Measurements from ENCODE around the gene HTRA3. TPM values are rescaled to one million over a fixed set of nuclear protein-coding genes. Genes with fewer than 3 reads are reported as not detected.
A peak's percentile ranks its signal among the peaks of the same experiment; 100 is the strongest.

The HTRA3 gene
- total RNA-seq, 2 donors from 2014 or later: 6.0 to 18.9 TPM

- H3K4me3 ChIP-seq: no peak overlapping the region
- no peak overlapping the region for H3K27ac ChIP-seq
- H3K9me3 ChIP-seq: no peaks in the 10 kb centered on the region
- TF ChIP-seq POLR2AphosphoS5 (IDR thresholded peaks at IDR 0.05): no peak
- TF ChIP-seq POLR2A (IDR thresholded peaks at IDR 0.05): no peak
- TF ChIP-seq CTCF (IDR thresholded peaks at IDR 0.05): no peak
- H3K27me3 ChIP-seq (replicated peaks; ENCODE audit: insufficient read depth): no peaks in the 10 kb centered on the region
- H3K4me1 ChIP-seq (replicated peaks): no peaks in the 10 kb centered on the region
- intact Hi-C loops (cut with DNase I): no loop called here
- H3K36me3 ChIP-seq: no peaks in the 10 kb centered on the region
- DNase-seq (ENCODE audit: low spot score): no peak
Observed at GRCh38 chr4:8312976-8313375, 43.4 kb downstream of the HTRA3 start.

GRCh38 chr4:8314691-8315255 lies 45.2 kb downstream of the HTRA3 start:
- H3K27me3 ChIP-seq (replicated peaks; ENCODE audit: insufficient read depth): no peaks in the 10 kb centered on the region
- H3K27ac ChIP-seq: no peak overlapping the region
- no peak for DNase-seq (ENCODE audit: low spot score)
- H3K4me3 ChIP-seq: no peak overlapping the region
- 79% methylated on average over 5 of the region's 5 CpGs for WGBS
- no peaks in the 10 kb centered on the region for H3K9me3 ChIP-seq
- intact Hi-C loops (cut with DNase I): loop anchor here (5.0 kb wide), 2 partner anchors 37 to 78 kb away; no protein-coding TSS in a partner anchor
- no peaks in the 10 kb centered on the region for H3K4me1 ChIP-seq (replicated peaks)
- TF ChIP-seq CTCF (IDR thresholded peaks at IDR 0.05) (no peak), POLR2AphosphoS5 (IDR thresholded peaks at IDR 0.05) (no peak), POLR2A (IDR thresholded peaks at IDR 0.05) (no peak)
- H3K36me3 ChIP-seq: no peaks in the 10 kb centered on the region

GRCh38 chr4:8315435-8316250 lies 46.1 kb downstream of the HTRA3 start:
- intact Hi-C loops (cut with DNase I): loop anchor here (5.0 kb wide), 2 partner anchors 38 to 77 kb away; no protein-coding TSS in a partner anchor
- H3K4me3 ChIP-seq: no peak overlapping the region
- no peaks in the 10 kb centered on the region for H3K36me3 ChIP-seq
- 24% methylated on average over 21 of the region's 21 CpGs for WGBS
- H3K4me1 ChIP-seq (replicated peaks): no peaks in the 10 kb centered on the region
- H3K27ac ChIP-seq: peak overlapping the region; percentile 5 to 13
- peak; percentile 51 for DNase-seq (ENCODE audit: low spot score)
- no peaks in the 10 kb centered on the region for H3K27me3 ChIP-seq (replicated peaks; ENCODE audit: insufficient read depth)
- no peak for TF ChIP-seq POLR2A (IDR thresholded peaks at IDR 0.05)
- TF ChIP-seq POLR2AphosphoS5 (IDR thresholded peaks at IDR 0.05): peak; percentile 57
- TF ChIP-seq CTCF (IDR thresholded peaks at IDR 0.05): no peak
- H3K9me3 ChIP-seq: no peaks in the 10 kb centered on the region

GRCh38 chr4:8316251-8316771 lies 46.8 kb downstream of the HTRA3 start:
- peak overlapping the region; percentile 5 to 13 for H3K27ac ChIP-seq
- 72% methylated on average over 10 of the region's 10 CpGs for WGBS
- intact Hi-C loops (cut with DNase I): loop anchor here (5.0 kb wide), 2 partner anchors 39 to 76 kb away; no protein-coding TSS in a partner anchor
- H3K4me3 ChIP-seq: no peak overlapping the region
- no peaks in the 10 kb centered on the region for H3K27me3 ChIP-seq (replicated peaks; ENCODE audit: insufficient read depth)
- no peaks in the 10 kb centered on the region for H3K4me1 ChIP-seq (replicated peaks)
- no peaks in the 10 kb centered on the region for H3K36me3 ChIP-seq
- no peak for DNase-seq (ENCODE audit: low spot score)
- H3K9me3 ChIP-seq: no peaks in the 10 kb centered on the region
- no peak for TF ChIP-seq POLR2AphosphoS5 (IDR thresholded peaks at IDR 0.05)
- no peak for TF ChIP-seq POLR2A (IDR thresholded peaks at IDR 0.05)
- no peak for TF ChIP-seq CTCF (IDR thresholded peaks at IDR 0.05)
